ENCODE results near the gene FNDC3B.

The FNDC3B gene

GRCh38 chr3:172150913-172151650 lies 111.7 kb downstream of the FNDC3B start:
- DNase-seq (ENCODE audit: low spot score), result no peak

GRCh38 chr3:172151651-172152649 lies 112.6 kb downstream of the FNDC3B start:
- DNase-seq (ENCODE audit: low spot score), result no peak

- DNase-seq (ENCODE audit: low spot score), result no peak
Measured at GRCh38 chr3:172152874-172153273, 113.5 kb downstream of the FNDC3B start.

GRCh38 chr3:172153335-172153861 lies 114.0 kb downstream of the FNDC3B start:
- peak; percentile 61 for DNase-seq (ENCODE audit: low spot score)

- no peak for DNase-seq (ENCODE audit: low spot score)
Measured at GRCh38 chr3:172154768-172155664, 115.6 kb downstream of the FNDC3B start.

GRCh38 chr3:172155897-172156585 lies 116.7 kb downstream of the FNDC3B start:
- DNase-seq (ENCODE audit: low spot score), result no peak

GRCh38 chr3:172156586-172156955 lies 117.2 kb downstream of the FNDC3B start:
- DNase-seq (ENCODE audit: low spot score), result no peak

- no peak for DNase-seq (ENCODE audit: low spot score)
Measured at GRCh38 chr3:172157564-172158258, 118.3 kb downstream of the FNDC3B start.

- no peak for DNase-seq (ENCODE audit: low spot score)
Measured at GRCh38 chr3:172158741-172159140, 119.4 kb downstream of the FNDC3B start.

GRCh38 chr3:172159376-172159775 lies 120.0 kb downstream of the FNDC3B start:
- DNase-seq (ENCODE audit: low spot score), result no peak

- no peak for DNase-seq (ENCODE audit: low spot score)
Measured at GRCh38 chr3:172159962-172160538, 120.7 kb downstream of the FNDC3B start.

GRCh38 chr3:172161133-172161789 lies 121.9 kb downstream of the FNDC3B start:
- no peak for DNase-seq (ENCODE audit: low spot score)

GRCh38 chr3:172161959-172162358 lies 122.6 kb downstream of the FNDC3B start:
- DNase-seq (ENCODE audit: low spot score), result no peak

- no peak for DNase-seq (ENCODE audit: low spot score)
Measured at GRCh38 chr3:172163320-172163719, 123.9 kb downstream of the FNDC3B start.

GRCh38 chr3:172164620-172165362 lies 125.4 kb downstream of the FNDC3B start:
- DNase-seq (ENCODE audit: low spot score), result no peak

GRCh38 chr3:172166261-172166660 lies 126.9 kb downstream of the FNDC3B start:
- no peak for DNase-seq (ENCODE audit: low spot score)

GRCh38 chr3:172166890-172167289 lies 127.5 kb downstream of the FNDC3B start:
- DNase-seq (ENCODE audit: low spot score), result no peak

- DNase-seq (ENCODE audit: low spot score), result no peak
Measured at GRCh38 chr3:172167892-172168648, 128.7 kb downstream of the FNDC3B start.

Data from activated CD4-positive, alpha-beta T cell treated with anti-CD3 and anti-CD28 coated beads, Interleukin-2, Interleukin-4, amounts not matched to agents 100 ng/mL and 50 ng/mL, durations not matched to agents 16 hours and 8 hours (primary cell).